Epithelial cell of esophagus (primary cell): ENCODE measurements around the gene IRAK2.

Experiments used
- DNase-seq: peaks from one replicate; pipeline ENCODE4 v3.0.0; 2010; ENCODE audit warnings: low read depth
- H3K4me3 ChIP-seq: 2 replicates; pipeline ENCODE4 v1.5.1; 2011; ENCODE audit warnings: mild to moderate bottlenecking, low read length, control low read depth
- TF ChIP-seq, protein P1 (sequence below): IDR thresholded peaks from 2 replicates; pipeline ENCODE4 v1.5.1; 2011; ENCODE audit warnings: low read depth, mild to moderate bottlenecking, low read length, control low read depth, inconsistent platforms; ENCODE audit not compliant: insufficient read depth; ENCODE audit errors: missing control alignments

Gene IRAK2

DNA sequence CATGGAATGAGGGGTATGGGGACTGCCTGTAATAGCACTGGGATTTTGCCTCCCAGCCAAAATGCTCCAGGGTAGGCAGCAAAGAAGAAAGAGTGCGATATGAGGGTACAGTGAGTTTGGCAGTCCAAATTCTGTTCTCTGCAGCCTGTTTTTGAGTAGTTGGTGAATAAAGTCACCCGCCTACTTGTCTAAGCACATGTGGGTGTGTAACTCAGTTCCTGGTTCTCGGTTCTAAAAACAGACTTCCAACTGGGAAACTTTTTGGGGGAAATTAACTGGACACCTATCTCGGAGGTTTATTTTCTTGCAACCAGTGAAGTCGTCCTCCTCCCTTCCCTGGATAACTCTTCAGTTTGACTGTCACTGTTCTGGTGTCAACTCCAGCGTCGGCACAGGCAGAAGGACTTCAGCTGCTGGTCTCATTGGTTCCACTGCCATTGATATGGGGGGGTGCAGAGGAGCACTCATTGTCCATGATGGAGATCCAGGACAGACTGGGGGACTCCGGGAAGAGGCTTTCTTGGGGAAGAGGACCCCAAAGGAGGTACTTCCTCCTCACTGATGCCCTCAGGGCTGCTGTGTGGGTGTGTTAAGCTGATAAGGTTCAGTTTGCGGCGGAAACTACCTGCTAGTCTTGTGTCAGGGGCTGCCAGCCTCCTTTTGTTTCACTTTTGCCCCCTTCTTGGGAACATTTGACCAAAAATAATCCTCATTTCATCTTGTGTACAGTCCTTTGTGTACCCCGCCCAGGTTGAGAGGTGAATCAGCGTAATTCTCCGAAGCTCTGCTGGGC lies 114.9 kb downstream of the IRAK2 start:
- DNase-seq: no peak
- TF ChIP-seq, protein P1, sequence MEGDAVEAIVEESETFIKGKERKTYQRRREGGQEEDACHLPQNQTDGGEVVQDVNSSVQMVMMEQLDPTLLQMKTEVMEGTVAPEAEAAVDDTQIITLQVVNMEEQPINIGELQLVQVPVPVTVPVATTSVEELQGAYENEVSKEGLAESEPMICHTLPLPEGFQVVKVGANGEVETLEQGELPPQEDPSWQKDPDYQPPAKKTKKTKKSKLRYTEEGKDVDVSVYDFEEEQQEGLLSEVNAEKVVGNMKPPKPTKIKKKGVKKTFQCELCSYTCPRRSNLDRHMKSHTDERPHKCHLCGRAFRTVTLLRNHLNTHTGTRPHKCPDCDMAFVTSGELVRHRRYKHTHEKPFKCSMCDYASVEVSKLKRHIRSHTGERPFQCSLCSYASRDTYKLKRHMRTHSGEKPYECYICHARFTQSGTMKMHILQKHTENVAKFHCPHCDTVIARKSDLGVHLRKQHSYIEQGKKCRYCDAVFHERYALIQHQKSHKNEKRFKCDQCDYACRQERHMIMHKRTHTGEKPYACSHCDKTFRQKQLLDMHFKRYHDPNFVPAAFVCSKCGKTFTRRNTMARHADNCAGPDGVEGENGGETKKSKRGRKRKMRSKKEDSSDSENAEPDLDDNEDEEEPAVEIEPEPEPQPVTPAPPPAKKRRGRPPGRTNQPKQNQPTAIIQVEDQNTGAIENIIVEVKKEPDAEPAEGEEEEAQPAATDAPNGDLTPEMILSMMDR: no peak
- H3K4me3 ChIP-seq: no peak overlapping the region

DNA sequence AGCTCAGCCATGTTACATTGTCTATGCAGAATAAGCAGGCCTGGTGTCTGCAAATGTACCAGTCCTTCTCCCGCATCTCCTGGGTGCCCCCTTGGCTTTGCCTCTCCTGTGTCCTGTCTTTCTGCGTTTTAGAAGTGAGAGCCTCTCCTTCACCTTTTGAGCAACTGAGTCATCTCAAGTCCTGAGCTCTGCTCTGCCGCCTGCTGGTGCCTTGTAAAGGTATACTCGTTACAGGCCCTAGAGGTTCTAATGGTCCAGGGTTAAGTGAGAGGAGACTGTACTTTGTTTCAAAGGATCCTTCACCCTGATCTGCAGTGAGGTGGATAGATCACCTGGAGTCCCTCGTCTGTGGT lies 115.4 kb downstream of the IRAK2 start:
- TF ChIP-seq, protein P1: peak; percentile 15
- peak; percentile 27 for DNase-seq
- no peak overlapping the region for H3K4me3 ChIP-seq

DNA sequence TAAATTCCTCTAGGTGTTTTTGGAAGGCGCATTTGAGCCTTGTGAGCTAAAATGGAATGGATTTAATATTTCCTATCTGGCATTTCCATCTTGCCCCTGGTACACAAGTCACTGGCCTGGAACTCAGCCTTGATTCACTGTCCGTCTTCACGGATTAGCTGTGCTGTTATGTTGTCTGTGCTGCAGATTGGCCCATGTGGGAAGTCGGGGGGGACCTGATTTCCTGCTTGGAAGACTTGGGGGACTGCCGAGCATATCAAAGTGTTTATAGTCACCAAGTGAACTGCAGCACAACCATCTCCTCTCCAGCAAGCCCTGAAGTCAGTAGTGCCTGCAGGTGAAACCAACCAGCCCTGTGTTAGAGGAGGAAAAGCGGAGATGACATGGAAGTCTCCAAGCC lies 115.9 kb downstream of the IRAK2 start:
- TF ChIP-seq, protein P1: no peak
- no peak for DNase-seq
- no peak overlapping the region for H3K4me3 ChIP-seq

DNA sequence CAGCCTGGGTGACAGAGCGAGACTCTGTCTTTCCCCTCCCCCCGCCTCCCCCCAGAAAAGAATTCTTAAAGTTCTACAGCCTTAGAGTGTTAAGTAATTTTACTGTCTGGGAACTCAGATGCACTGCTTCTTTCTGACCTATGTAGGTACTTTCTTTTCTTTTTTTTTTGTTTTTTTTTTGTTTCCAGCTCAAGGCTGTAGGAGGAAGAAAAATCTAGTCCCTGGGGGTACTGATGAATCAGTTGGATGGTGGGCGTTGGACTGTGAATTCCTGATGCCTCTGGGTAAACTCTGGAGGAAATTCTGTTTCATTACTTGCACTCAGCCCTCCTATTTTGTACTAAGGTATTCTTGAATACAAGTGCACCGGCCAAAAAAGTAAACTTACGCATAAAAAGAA lies 117.2 kb downstream of the IRAK2 start:
- TF ChIP-seq, protein P1: no peak
- no peak for DNase-seq
- H3K4me3 ChIP-seq: no peak overlapping the region

DNA sequence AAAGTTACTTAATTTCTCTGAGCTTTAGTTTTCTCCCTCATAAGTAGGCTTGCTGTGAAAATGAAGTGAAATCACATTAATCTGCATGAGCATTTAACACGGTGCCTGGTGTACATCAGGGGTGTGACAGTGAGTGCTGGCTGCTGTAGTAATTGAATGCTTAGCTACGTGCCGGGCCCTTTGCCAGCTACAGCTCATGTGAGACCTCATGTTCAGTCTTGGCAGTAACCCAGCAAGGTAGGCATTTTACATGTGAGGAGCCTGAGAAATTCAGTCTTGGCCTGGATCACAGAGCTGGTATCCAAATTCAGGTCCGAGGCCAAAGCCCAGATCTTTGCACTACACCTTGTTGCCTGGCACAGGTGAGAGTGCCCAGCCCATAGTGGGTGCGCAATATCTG lies 118.9 kb downstream of the IRAK2 start:
- no peak overlapping the region for H3K4me3 ChIP-seq
- TF ChIP-seq, protein P1: no peak
- peak; percentile 85 for DNase-seq

DNA sequence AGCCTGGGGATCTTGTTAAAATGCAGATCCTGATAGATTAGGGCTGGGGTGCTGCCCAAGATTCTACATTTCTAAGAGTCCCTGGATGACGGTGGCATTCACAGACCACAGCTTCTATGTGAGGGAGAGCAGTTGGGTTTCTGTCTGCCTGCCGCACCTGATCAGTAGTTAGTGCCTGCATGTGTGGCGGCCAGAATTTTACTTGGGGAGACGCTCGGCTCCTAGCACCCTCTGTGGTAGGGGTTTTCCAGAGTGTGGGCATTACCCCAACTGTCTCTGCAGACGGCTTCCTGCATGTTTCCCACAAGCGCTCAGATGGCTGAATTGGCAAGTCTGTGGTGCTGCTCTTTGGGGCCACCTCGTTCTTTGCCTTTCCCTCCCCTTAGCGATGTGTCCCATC lies 119.8 kb downstream of the IRAK2 start:
- TF ChIP-seq, protein P1: no peak
- no peak for DNase-seq

More for the DNA sequence above, 119.8 kb downstream of the IRAK2 start:
- H3K4me3 ChIP-seq: no peak overlapping the region
